Thyroid gland (tissue), 4 donors: ENCODE results near the gene EFNA4. TPM values are rescaled to one million over a fixed set of nuclear protein-coding genes. Genes with fewer than 3 reads are reported as not detected.

Experiments used
- DNase-seq, 2 donors: peaks; one replicate each; pipeline ENCODE4 v3.0.0-alpha.2; 2019
- H3K27ac ChIP-seq, 3 donors: fragments of 200-600 bp; sonication (generic); 1 replicate in 2 of 3; 2 replicates in 1 of 3; pipeline ENCODE4 v1.5.1; 2016 to 2019; ENCODE audit warnings: mild to moderate bottlenecking in 1 of 3, moderate library complexity in 1 of 3
- H3K27me3 ChIP-seq: fragments of 200-600 bp; sonication (generic); one replicate; pipeline ENCODE4 v1.5.1; 2019
- H3K36me3 ChIP-seq, 2 donors: fragments of 200-600 bp; sonication (generic); one replicate each; pipeline ENCODE4 v1.5.1; 2016 to 2019
- H3K4me1 ChIP-seq, 2 donors: fragments of 200-600 bp; sonication (generic); one replicate each; pipeline ENCODE4 v1.5.1; 2017 to 2019
- H3K4me3 ChIP-seq, 3 donors: fragments of 200-600 bp; sonication (generic); replicated peaks in 1 of 3; 1 replicate in 2 of 3; 2 replicates in 1 of 3; pipeline ENCODE4 v1.5.1; 2016; ENCODE audit warnings: mild to moderate bottlenecking in 1 of 3
- H3K9me3 ChIP-seq: fragments of 200-600 bp; sonication (generic); one replicate; pipeline ENCODE4 v1.5.1; 2017
- CTCF ChIP-seq, 6 experiments: fragments of 200-600 bp in 3 of 6; fragments of 450-650 bp in 3 of 6; sonication (generic) in 3 of 6; IDR thresholded peaks; one replicate each; pipeline ENCODE4 v1.5.1; 2016 to 2019; ENCODE audit warnings: antibody characterized with exemption in 6 of 6, mild to moderate bottlenecking in 2 of 6, inconsistent platforms in 1 of 6, moderate library complexity in 1 of 6
- POLR2A ChIP-seq, 2 donors: fragments of 450-650 bp; IDR thresholded peaks; one replicate each; pipeline ENCODE4 v1.6.1; 2017; ENCODE audit warnings: antibody characterized with exemption in 2 of 2, mild to moderate bottlenecking in 2 of 2, moderate library complexity in 1 of 2
- WGBS, 2 donors: methylation state at CpG; one replicate each; pipeline ENCODE4 v1.1.5; 2017; 5-methylcytosine and 5-hydroxymethylcytosine counted together
- intact Hi-C: fragments of 100-400 bp; cut with DNase I; formaldehyde crosslinking; loops from one replicate; pipeline ENCODE4 v1.15.1; 2023
- total RNA-seq, 4 donors: library from RNA; depleted of rRNA; stranded (reverse); fragments of >200 nt; gene quantifications; one replicate each; pipeline ENCODE4 v1.2.3, GENCODE V29; 2016

The EFNA4 gene
- total RNA-seq, 4 donors from 2014 or later = 7.5 to 13.1 (median 9.9) TPM

GRCh38 chr1:155064111-155064831 lies 731 bp downstream of the EFNA4 start:
- intact Hi-C loops = loop anchor here (10.0 kb wide), 2 partner anchors 399 to 499 kb away; partner anchors contain the start of gene CHRNB2
- Histone ChIP-seq H3K27me3 (no peaks in the 10 kb centered on the region), H3K4me1 (peaks cover 26 to 31% of the 10 kb centered on the region in 2 donors), H3K9me3 (no peaks in the 10 kb centered on the region), H3K27ac (peak overlapping the region; percentile 40 to 76 (median 67)), H3K36me3 (no peaks in the 10 kb centered on the region), H3K4me3 (peak overlapping the region; percentile 75 to 92 (median 81))
- peak; percentile 48 to 56 for DNase-seq
- 12 to 14% methylated on average over 13 to 14 of the region's 14 CpGs for WGBS, 2 donors
- TF ChIP-seq CTCF (IDR thresholded peaks at IDR 0.05) (no peak), POLR2A (IDR thresholded peaks at IDR 0.05) (no peak)

DNA sequence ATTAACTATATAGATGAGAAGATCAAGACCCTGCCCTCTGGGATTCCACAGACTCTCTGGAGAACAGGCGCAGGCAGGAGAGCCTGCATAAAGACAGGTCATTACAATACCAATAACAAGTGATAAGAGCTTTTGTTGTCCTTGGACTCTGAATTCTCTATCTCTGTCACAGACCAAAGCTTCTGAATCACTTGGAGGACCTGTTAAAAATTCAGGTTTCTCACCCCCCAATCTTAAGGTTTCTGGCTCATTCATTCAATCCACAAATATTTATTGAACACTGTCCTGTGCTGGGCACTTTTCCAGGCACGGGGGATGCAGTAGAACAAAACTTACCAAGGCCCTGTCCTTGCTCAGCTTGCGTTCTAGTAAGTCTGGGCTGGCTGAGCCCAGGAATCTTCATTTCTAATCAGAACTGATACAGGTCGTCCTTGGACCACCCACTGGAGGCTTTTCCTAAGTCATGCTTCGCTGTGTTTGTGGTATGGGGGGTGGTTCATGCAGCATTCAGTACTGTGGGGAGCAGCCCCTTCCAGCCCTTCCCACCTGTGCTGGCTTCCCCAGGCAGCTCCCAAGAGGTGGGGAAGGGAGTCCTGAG lies 1.4 kb downstream of the EFNA4 start:
- H3K4me3 ChIP-seq = no peak overlapping the region
- H3K27me3 ChIP-seq = no peaks in the 10 kb centered on the region
- H3K36me3 ChIP-seq = no peaks in the 10 kb centered on the region
- H3K9me3 ChIP-seq = no peaks in the 10 kb centered on the region
- TF ChIP-seq POLR2A (IDR thresholded peaks at IDR 0.05) (no peak), CTCF (IDR thresholded peaks at IDR 0.05) (no peak)
- DNase-seq = no peak
- WGBS, 2 donors = 75 to 76% methylated on average over 5 of the region's 5 CpGs
- H3K27ac ChIP-seq = no peak overlapping the region
- peaks cover 26 to 31% of the 10 kb centered on the region in 2 donors for H3K4me1 ChIP-seq
- intact Hi-C loops = loop anchor here (10.0 kb wide), 2 partner anchors 400 to 500 kb away; partner anchors contain the start of gene CHRNB2

GRCh38 chr1:155066777-155067176 lies 3.2 kb downstream of the EFNA4 start:
- H3K4me3 ChIP-seq = no peak overlapping the region
- no peak overlapping the region for H3K27ac ChIP-seq
- H3K27me3 ChIP-seq = no peaks in the 10 kb centered on the region
- WGBS, 2 donors = 80 to 91% methylated on average over 8 of the region's 8 CpGs
- TF ChIP-seq CTCF (IDR thresholded peaks at IDR 0.05) = no peak
- no peak for TF ChIP-seq POLR2A (IDR thresholded peaks at IDR 0.05)
- intact Hi-C loops = loop anchor here (10.0 kb wide), 2 partner anchors 402 to 502 kb away; partner anchors contain the start of gene CHRNB2
- no peak for DNase-seq
- H3K4me1 ChIP-seq = peaks cover 32 to 41% of the 10 kb centered on the region in 2 donors
- H3K36me3 ChIP-seq = no peaks in the 10 kb centered on the region
- no peaks in the 10 kb centered on the region for H3K9me3 ChIP-seq

DNA sequence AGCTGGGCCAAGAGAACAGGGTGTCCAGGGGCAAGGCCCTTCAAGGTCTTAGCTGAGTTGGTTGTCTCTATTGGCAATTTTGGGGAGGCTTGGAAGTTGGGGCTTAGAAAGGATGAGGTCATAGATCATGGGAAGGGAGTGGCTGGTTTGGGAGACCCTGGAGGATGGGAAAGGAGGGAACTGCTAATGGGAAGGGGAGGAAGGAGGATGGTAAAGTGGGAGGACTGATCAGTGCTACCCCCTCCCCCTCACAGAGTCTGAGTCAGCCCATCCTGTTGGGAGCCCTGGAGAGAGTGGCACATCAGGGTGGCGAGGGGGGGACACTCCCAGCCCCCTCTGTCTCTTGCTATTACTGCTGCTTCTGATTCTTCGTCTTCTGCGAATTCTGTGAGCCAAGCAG lies 5.1 kb downstream of the EFNA4 start:
- Histone ChIP-seq H3K27me3 (no peaks in the 10 kb centered on the region), H3K36me3 (no peaks in the 10 kb centered on the region), H3K4me1 (peaks cover 17 to 25% of the 10 kb centered on the region in 2 donors), H3K4me3 (no peak overlapping the region), H3K27ac (no peak overlapping the region), H3K9me3 (no peaks in the 10 kb centered on the region)
- TF ChIP-seq CTCF (IDR thresholded peaks at IDR 0.05) (no peak), POLR2A (IDR thresholded peaks at IDR 0.05) (no peak)
- DNase-seq = no peak
- intact Hi-C loops = loop anchor here (10.0 kb wide), 2 partner anchors 404 to 504 kb away; partner anchors contain the start of gene CHRNB2
- 94% methylated on average over 3 of the region's 3 CpGs for WGBS, 2 donors
